HG02759 (cell line): Measurements from ENCODE around the gene JUN.

Experiments used
- ATAC-seq: cut with Tn5 transposase; IDR thresholded peaks from one replicate; pipeline ENCODE4 v1.9.1; 2021; ENCODE audit warnings: mild to moderate bottlenecking, moderate library complexity; ENCODE audit not compliant: unreplicated experiment

JUN gene

DNA sequence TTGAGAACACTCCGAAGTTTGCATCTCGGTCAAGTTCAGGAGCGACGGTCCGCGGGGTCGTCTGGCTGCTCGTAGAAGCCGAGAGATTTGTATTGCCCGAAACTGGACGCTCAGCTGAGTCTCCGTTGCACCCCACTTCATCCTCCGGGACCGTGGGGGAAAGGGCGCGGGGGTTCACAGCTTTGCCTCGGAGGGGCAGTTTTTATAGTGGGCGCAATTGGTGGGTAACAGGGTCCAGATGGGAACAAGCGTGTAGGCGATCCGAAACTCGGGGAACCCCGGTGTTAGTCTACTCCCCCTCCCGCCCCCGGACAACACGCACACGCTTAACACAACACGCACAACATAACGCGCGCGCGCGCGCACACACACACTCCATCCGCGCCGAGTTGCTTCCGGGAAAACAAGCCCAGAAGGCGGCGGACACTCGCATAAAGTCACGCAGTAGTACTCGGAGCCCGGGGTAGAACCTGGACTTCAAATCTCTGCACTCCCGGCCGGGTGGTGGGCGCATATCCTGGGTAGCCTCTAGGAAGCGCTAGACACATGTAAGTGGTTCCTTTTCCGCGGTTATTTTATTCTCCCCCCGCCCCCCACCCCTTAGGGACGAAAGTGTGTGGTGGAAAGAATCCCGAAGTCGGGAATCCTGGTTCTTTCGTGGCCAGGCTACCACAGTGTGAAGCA is 1.1 kb upstream of the JUN start:
- no peak for ATAC-seq

DNA sequence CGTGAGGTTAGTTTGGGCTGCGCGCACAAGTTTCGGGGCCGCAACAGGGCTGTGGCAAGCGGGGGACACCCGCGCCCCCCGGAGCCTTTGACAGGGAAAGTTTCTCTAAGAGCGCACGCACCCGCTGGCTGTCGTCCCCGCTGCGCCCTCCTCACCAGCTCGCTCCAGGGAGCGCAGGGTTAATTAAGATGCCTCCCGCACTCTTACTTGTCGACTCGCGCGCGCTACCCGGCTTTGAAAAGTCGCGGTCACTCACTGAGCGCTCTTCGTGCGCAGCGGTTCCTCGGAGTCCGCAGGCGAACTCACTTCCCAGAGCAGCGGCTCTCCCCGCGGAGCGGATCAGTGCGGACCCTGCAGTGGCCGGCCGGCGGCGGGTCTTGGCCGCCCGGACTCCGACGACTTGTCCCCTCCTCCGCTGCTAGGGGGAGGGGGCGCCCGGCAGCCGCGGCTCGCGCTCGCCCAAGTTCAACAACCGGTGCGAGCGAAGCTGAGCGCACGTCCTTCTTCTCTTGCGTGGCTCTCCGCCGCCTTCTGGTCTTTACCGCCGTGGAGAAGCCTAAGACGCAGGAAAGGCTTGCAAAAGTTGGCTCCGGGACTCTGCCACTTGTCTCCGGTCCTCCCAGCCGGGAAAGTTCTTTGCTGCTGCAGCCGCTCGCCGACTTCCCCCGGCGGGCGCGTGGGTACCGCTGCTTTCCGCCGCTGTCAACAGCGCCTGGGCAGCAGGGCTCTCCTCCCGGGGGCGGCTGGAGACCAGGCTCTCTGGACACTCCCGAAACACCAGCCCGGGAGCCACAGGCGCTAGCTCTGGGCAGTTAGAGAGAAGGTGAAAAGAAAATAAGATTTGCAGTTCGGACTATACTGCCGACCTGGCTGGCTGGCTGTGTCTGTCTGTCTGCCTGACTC is 506 bp downstream of the JUN start:
- ATAC-seq, result peak; percentile 9

- peak; percentile 16 for ATAC-seq
Observed at GRCh38 chr1:58782178-58783089, 1.4 kb downstream of the JUN start.

DNA sequence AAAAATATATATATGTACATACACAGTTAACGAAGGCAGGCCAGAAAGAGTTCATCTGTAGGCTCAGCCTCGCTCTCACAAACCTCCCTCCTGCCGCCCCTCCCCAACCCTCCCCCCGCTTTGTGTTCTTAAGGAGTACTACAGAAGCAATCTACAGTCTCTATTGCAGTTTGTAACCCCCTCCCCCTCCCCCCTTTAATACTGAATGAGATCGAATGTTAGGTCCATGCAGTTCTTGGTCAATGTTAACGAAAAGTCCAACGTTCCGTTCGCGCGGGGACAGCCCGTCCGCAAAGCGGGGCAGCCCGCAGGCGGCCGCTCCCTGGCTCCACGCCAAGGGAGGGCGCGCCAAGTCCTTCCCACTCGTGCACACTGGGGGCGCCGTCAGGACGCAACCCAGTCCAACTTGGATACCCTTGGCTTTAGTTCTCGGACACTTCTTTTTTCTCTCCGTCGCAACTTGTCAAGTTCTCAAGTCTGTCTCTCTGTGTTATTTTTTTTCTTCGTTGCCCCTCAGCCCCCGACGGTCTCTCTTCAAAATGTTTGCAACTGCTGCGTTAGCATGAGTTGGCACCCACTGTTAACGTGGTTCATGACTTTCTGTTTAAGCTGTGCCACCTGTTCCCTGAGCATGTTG is 2.2 kb downstream of the JUN start:
- ATAC-seq, result no peak

GRCh38 chr1:58780836-58781452 is 2.9 kb downstream of the JUN start:
- no peak for ATAC-seq

DNA sequence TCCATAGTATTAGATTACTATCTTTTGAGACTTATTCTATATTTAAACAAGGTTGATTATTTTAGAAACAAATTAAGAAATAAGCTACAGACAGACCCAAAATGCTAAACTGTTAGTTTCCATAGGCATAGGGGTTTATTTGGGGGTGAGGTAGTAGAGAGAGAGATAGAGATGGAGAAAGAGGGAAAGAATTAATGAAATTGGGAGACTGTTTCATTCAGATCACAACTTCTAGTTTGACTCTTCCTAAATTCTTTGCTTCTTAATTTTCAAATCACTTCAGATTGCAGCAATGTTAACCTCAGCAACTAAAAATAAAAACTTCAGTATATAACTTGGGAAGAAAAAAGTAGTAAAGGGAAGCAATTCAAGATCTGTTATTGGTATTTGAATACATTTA is 3.4 kb downstream of the JUN start:
- ATAC-seq, result no peak

GRCh38 chr1:58779801-58780382 is 4.0 kb downstream of the JUN start:
- no peak for ATAC-seq

DNA sequence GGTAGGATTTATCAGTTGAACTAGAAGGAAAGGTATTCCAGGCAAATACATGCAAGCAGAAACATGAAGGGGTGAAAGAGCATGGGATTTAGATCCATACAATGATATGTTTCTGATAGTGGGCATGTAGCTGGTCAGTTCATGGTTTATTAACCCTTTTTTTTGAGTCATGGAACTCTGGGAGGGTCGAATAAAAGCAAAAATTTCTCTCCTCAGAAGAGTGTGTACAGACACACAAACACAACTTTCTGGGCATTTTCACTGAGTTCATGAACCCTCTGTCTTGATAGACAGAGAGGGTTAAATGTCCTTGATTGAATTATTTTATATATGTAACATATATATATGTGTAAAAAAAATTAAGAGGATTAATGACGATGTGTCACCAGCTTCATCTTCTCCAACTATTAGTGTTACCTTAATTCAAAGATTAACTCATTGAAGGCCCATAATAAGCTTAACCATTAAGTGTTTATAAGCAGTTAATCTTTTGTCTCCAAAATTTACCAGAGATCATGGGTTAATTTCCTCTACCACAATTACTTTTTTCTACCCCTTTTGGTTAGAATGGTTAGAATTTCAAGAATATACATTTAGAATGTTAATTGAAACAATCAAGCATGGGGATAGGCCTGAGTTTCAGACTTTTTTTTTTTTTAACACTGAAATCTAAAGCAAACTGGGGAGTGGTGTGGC is 4.6 kb downstream of the JUN start:
- no peak for ATAC-seq

DNA sequence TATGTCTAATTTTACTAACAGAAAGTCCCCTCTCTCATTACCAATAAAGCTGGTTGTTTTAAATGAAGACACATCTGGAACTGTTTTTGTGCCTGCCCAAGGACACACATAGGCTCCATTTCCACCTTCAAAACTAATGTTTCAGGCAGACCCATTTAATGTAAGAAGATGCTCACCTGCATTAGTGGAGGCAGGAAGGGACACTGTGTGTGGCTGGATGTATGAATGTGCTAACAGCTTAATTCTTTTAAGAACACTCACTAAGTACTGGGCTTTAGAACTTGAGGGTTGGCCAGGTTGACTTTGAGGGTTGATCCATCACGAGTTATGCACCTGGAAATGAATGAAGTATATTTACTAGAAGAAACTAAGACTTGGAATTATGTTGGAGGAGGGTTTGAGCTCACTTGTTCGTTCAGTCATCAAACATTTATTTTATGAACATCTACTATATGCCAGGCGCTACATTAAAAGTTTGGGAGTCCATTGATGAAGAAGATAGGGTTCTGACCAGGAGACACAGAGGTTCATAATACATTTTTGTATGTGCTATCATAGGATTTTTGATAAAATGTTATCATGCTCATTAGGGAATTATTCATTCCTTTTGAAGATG is 5.4 kb downstream of the JUN start:
- ATAC-seq, result no peak

- no peak for ATAC-seq
Observed at GRCh38 chr1:58774027-58774426, 9.8 kb downstream of the JUN start.

DNA sequence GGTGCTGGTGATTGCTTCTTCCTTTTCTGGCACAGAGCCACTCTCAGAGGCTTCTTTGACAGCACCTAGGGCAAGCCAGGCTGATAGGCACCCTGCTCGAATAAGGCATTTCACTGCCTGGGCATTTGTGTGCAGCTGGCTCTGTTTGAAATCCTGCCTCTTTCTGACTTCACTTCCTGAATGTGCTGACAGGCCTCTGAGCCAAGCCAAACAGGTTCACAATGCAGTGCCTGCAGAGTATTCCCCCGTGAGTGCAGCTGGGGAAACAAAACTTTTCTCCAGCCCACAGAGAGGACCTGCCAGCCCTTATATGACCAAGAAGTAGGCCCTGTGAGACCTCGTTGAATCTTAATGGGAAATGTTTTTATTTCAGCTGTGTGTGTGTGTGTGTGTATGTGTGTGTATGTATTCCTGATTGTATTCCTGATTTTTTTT is 10.4 kb downstream of the JUN start:
- ATAC-seq, result peak; percentile 87

- no peak for ATAC-seq
Observed at GRCh38 chr1:58769809-58770320, 14.0 kb downstream of the JUN start.

DNA sequence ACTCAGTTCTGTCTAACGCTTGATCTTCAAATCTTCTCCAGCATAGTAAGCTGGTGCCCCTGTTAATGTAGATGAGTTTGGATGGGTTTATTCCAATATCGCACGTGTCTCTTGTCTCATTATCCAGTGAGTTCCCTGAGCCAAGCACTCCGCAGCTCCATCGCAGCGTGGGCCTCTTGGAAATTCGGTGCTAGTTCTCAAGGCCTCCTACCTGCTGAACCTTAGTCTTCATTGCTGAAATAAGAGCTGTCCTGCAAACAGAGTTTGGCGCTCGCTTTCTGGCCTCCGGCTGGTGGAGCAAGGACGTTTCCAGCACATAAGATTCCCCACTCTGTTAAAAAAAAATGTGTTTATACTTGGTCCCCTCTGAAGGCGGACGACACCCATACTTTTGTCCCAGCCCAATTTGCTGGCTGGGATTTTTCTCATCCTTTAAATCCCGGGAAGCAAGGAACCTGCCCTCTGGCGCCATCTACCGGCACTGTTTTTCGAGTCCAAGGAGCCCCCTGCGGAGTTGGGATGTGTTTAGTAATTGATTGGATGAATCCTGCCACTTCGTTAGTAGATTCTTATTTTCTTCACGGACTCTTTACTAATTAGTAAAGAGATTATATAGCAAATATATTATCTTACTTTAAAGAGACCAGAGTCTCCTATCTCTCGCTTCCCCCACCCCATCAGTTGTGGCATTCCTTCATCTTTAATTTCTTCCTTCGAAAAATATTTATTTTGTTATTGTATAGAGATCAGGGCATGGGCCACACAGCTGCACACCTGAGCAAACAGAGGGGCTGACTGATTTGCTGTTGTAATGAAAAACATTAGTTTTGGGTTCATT is 14.7 kb downstream of the JUN start:
- ATAC-seq, result no peak

DNA sequence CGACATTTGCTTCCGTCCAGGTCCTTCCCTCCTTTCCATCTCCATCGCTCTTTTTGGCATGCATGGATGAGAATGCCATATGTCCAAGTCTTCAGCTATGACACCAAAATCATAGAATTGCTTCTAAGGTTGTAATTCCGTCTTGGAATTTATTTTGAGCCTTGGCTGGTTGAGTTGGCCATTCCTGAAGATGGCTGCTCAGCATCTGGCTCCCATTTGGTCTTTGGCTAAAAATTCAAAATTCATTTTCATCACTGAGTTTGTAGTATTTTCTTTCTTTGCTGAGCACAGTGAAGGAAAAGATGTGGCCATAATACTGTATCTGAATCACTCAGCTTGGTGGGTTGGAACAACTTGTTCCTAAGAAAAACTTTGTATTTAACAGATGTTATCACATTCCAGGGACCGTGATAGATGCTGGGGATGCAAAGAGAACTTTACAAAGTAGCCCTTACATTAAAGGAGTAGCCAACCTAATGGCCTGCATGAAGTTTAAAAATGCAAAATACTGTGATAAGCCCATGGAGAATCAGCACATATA is 15.6 kb downstream of the JUN start:
- no peak for ATAC-seq

DNA sequence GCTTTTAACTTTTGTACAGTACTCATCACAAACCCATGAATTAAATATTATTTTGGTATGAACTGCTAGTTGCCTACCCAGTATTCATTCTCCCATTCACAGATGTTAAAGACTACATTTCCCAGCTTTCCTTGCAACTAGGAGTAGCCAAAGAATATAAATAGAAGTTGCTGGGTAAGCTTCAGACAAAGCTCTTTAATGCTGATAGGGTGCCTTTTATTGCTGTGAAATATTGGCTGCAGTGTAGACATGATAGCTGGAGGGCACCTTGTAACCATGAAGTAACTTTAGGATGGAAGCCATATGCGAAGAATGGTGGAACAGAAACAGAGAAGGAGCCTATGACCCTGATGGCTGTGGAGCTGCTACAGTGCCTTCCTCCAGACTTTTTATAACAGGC is 16.7 kb downstream of the JUN start:
- ATAC-seq, result no peak

DNA sequence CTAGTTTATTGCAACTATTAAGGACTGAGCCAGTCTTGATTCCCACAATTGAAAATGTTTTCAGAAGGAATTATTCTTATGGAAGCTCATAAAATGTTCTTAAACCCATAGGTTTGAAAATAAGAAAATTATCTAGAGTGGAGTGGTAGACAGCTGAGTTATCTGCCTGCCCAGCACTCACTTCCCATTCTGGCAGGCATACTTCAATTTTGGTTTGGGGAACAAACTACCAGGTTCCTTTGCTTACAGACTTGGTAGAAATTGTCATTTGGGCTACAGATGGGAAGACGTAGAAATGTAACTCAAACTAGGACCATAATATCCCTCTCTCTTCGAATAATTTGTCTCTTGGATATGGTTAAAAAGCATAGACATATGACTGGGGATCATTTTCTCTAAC is 18.4 kb downstream of the JUN start:
- no peak for ATAC-seq

GRCh38 chr1:58765006-58765405 is 18.8 kb downstream of the JUN start:
- no peak for ATAC-seq
